AG08396 (cell line): ENCODE data around the gene FGGY.

Experiments used
- DNase-seq: peaks from one replicate; pipeline ENCODE4 v3.0.0; 2012; ENCODE audit warnings: low spot score, mixed read lengths

Gene FGGY

GRCh38 chr1:59315529-59316463 is 18.9 kb downstream of the FGGY start:
- DNase-seq, result no peak

- no peak for DNase-seq
Observed at GRCh38 chr1:59316497-59317128, 19.7 kb downstream of the FGGY start.

GRCh38 chr1:59317343-59317742 is 20.4 kb downstream of the FGGY start:
- no peak for DNase-seq

- no peak for DNase-seq
Observed at GRCh38 chr1:59317780-59318179, 20.9 kb downstream of the FGGY start.

- DNase-seq, result no peak
Observed at GRCh38 chr1:59318271-59318860, 21.5 kb downstream of the FGGY start.

GRCh38 chr1:59322394-59322793 is 25.5 kb downstream of the FGGY start:
- no peak for DNase-seq

GRCh38 chr1:59322814-59323213 is 25.9 kb downstream of the FGGY start:
- no peak for DNase-seq

GRCh38 chr1:59323879-59324278 is 27.0 kb downstream of the FGGY start:
- no peak for DNase-seq

- no peak for DNase-seq
Observed at GRCh38 chr1:59328353-59328752, 31.5 kb downstream of the FGGY start.

- DNase-seq, result no peak
Observed at GRCh38 chr1:59329412-59330053, 32.6 kb downstream of the FGGY start.

- no peak for DNase-seq
Observed at GRCh38 chr1:59331686-59332620, 35.1 kb downstream of the FGGY start.

GRCh38 chr1:59332983-59333382 is 36.1 kb downstream of the FGGY start:
- DNase-seq, result peak; percentile 43

GRCh38 chr1:59333626-59334277 is 36.9 kb downstream of the FGGY start:
- no peak for DNase-seq

- no peak for DNase-seq
Observed at GRCh38 chr1:59340411-59341307, 43.8 kb downstream of the FGGY start.

- no peak for DNase-seq
Observed at GRCh38 chr1:59342801-59343575, 46.1 kb downstream of the FGGY start.

- DNase-seq, result no peak
Observed at GRCh38 chr1:59343576-59343840, 46.6 kb downstream of the FGGY start.

- no peak for DNase-seq
Observed at GRCh38 chr1:59345221-59345620, 48.3 kb downstream of the FGGY start.

GRCh38 chr1:59346429-59346828 is 49.5 kb downstream of the FGGY start:
- no peak for DNase-seq

GRCh38 chr1:59349101-59349500 is 52.2 kb downstream of the FGGY start:
- no peak for DNase-seq
